HG03139 (cell line): ENCODE data around the gene ENOX1.

Experiments used
- ATAC-seq: cut with Tn5 transposase; IDR thresholded peaks from one replicate; pipeline ENCODE4 v1.9.1; 2021; ENCODE audit not compliant: unreplicated experiment

ENOX1 gene

DNA sequence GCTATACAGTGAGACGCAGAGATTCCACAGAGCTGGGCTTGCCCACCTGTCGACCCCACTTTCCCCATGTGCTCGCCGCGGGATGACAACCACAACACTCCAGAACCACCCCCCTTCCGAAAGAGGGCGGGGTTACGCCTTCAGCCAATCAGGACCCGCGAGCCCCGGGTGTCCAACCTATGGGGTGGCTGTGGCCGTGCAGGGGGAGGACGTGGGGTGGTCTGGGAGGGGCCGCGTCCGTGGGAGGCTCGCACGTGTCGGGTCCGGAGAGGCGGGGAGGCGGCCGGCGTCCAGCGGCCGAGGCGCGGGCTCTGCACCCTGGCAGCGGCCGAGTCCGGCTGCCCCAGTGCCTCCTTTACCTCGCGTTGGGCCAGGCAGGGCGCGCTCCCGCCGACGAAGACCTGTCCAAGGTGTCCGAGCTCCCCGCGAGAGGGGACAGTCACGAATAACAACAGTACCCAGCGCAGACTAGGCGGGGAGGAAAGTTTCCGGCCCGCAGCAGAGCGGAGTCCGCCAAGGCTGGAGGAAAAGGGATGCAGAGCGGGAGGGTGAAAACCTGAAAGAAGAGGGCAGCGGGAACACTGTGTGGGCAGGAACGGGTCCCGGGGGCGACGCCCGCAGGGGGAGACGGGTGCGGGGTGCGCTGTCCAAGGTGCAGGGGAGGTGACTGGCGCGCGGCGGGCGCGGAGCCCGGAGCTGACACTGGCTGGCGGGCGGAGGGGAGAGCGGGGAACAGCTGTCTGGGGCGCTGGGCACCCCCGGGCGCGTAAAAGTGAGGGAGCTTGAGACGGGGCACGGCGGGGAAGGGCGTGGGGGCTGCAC, 911 bp downstream of the ENOX1 start:
- ATAC-seq, result no peak

DNA sequence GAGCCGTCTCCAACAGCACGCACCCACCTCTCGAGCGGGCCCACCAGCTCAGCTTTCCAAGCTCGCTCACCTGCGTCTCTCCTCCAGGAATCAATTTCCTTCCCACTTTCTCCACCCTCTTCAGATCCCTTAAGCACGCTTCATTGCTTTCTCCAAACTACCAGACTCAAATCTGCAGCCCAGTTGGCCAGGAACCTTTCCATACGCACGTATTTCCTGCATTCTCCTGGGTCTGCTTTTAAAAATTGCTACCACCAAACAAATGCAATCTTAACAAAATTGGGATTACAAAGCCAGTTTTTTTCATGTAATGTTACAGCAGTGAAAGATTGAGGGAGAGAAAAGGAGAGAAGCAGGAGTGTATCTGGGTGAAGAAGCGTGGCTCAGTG, 1.5 kb downstream of the ENOX1 start:
- ATAC-seq, result no peak

DNA sequence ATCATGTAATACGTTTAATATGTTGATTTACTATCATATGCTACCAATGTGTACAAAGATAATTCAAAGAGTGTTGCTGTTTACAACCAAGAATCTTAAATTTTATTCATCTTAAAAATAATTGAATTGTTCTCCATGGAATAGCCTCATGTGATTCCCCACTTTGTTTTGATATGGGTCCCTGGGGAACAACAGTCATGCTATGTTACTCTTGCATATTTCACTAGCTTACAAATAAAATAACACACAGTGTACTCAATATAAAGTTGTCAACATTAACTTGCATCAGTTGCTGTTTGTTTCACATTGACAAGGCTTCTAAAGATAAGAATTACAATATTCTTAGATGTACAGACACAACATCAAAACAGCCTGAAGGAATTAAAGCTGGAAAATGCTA, 2.3 kb downstream of the ENOX1 start:
- ATAC-seq, result no peak

DNA sequence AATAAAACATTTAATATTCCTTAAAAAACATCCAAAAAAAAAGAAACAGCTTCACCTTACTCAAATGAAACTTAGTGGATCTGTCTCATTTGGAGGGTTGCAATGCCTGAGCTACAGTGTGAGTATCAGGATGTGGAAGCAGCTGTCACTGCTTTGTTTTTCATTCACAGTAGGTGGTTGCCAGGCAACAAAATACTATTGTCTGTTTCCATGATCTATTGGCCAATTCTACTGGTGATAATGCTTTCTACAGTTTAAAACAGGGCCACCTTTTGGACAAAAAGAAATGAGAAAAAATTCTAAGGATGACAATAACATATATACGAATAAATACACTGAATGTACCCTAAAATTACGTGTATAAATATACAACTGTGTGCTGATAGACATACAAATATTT, 3.0 kb downstream of the ENOX1 start:
- no peak for ATAC-seq

DNA sequence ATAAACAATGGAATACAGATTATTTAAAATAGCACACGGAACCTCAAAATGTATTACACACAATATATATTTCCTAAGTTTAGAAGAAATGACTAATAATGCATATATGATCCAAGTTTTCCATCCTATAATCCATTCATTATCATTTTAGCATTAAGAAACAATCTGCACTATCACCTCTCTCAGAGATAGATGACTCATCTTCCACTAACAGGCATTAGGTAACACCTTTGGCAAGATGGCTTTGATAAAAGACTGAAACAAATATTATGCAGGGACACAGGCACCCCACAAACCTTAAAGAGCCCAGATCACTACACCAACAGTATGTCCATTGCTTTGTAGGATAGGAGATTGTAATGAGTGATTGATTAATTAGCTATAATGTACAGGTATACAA, 4.1 kb downstream of the ENOX1 start:
- no peak for ATAC-seq

DNA sequence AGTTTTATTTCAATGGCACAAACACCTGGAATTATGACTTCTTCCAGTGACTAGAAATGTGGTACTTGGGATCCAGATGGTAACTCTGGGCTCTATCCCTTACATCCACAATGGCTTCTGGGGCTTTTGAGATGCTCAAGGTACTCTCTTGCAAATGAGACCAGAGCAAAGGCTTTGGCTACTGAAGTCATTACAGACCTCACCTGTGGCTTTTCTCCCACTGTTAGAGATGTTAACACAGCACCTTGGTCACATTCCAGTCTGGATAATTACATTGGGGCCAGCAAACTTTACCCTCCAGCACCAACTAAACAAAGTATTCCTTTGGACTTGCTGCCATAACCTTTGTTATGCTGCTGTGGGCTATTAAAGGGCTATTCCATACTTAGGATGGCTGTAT, 6.1 kb downstream of the ENOX1 start:
- no peak for ATAC-seq

DNA sequence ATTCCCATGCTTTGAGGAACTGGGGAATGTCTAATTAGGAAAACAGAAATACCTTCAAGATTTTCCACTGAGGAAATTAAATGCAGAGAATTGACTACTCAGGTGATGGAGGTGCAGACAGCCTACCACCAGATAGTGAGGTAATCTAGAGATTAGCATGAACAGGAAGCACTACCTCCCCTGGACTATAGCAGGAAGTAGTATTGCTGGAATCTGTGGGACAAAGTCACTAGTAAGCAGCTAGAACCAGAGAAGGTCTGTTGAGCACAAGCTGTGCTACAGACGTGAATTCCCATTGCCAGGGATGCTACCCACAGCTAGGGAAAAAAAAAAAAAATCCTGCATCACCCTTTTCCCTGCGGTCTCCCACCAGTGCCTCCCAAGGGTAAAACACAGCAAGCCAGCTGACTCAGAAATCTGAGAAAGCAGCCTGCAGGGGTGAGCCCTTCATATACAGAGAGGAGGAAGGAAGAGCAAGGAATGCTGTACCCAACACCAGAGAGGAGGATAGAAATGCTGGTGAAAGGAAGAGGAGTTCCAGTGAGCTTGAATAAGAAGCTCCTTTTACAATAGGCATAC, 10.2 kb downstream of the ENOX1 start:
- ATAC-seq, result no peak

DNA sequence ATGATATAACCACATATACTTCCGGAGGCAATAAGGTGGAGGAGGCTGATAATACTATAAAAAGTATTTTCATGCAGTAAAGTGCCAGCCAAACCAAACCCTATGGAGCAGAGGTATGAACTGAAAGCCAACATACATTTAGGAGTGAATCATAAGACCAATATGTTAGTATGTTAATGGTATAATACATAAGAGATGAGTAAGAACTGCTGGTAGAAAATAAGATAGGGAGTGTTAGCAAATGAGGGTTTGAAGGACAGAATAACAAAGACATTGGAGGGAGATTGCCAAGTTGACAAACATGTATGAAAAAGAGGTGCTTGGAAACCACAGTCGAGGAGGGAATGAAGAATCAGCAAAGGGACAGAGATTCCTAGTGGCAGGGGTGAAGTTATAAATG, 10.8 kb downstream of the ENOX1 start:
- no peak for ATAC-seq

DNA sequence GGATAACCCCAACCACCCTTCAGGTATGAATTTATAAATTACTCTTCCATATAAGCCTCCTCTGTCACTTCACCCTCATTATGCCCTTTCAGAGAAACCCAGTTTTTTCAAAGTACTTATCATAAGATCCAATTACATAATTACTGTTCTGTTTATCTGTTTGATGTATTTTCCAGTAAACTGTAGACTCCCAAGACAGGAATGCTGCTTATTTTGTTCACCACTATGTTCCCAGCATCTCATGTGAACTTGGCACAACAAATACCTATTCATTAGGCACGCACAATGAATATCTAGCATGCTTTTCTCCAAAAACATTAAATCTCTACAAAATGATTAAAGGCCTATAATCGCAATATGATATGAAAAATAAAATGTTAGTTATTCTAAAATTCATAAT, 13.2 kb downstream of the ENOX1 start:
- no peak for ATAC-seq

DNA sequence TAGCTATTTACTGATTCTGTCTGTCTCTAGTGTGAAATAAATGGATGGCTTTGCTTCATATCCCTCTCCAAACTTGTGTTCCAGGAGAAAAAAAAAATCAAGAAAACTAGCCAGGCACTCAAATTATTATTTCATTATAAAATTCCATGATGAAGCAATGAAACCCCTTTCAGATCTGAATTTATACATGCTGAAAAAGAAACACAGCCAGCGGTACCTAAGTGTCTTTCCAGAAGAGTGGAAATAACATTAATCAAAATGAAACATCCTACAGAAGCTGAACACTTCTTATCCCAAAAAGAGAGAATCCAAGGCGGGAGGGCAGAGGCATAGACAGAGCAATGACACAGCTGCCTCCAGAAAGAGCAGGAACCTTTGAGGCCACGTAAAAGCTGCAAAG, 15.9 kb downstream of the ENOX1 start:
- no peak for ATAC-seq

DNA sequence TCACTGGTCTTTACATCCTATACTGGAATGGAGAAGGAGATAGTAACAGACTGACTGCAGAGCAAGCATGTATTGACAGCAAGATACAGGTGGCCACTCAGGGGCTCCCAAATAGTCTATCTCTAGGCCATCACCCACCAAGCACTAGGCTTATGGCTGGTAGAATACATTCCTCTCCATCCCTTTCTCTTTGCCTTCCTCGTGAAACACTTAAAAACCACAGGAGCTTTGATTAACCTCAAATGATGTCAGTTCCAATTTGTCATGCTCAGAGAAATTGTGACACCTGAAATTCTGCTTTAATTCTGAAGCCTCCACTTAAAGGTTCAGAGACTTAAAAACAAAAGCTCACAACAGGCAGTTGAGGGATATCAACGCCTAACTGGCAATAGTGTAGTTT, 17.2 kb downstream of the ENOX1 start:
- ATAC-seq, result no peak

DNA sequence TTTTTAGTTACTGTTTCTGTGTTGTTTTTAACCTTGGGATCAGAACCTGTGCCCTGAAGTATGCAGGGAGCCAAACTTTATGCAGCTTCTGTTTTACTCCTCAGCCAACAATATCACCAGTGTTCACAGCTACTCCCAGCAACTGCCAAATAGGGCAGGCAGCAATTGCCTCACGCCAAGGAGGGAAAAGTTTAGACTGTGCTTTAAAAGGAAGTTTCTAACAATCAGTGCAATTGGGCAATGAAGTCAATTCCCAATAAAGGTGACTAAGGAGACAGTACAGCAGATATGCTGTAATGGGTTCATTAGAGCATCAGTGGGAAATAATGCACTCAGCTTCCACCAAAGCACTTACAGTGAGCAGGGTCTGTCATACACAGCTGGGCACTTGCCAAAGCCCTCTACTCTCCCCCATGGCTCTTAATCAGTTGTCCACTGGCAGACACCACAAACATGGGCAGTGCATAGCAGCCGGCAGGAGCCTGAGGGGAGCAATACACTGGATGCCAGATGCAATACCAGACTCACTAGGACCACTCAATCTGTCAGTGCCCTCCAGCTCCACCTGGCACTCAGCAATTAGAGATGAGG, 19.3 kb downstream of the ENOX1 start:
- ATAC-seq, result no peak

DNA sequence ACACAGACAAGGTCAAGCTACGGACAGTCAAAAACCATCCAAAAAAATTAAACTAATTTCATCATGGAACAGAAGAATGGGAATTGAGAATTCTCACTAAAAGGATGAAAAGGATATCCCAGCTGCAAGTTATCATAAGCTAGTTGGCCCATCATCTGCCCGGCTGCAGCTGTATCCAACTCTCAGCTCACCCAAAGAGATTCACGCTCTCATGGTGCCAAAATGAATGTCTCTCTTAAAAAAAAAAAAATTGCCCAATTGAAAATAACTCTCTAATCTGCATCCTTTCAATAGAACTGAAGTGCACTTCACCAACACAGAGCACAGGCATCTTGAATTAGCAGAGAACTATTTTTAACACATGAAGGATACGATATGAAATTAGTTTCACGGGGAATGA, 20.0 kb downstream of the ENOX1 start:
- no peak for ATAC-seq

DNA sequence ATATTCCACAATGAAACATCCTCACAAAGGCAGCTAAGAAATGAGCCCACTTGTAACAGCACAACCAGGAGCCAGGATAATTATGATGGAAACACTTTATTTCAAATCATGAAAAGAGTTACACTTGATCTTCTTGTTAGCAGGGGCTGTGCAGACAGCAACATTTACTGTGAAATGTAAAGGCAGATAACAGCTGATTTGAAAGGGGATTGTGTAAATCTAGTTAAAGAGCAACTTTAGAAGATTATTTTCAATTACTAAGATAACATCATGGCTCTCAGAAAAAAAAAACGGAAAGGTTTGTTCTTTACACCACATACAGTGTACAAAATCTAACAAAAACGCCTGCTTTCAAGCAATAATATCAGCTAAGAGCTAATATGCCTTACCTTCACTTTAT, 22.4 kb downstream of the ENOX1 start:
- ATAC-seq, result no peak

DNA sequence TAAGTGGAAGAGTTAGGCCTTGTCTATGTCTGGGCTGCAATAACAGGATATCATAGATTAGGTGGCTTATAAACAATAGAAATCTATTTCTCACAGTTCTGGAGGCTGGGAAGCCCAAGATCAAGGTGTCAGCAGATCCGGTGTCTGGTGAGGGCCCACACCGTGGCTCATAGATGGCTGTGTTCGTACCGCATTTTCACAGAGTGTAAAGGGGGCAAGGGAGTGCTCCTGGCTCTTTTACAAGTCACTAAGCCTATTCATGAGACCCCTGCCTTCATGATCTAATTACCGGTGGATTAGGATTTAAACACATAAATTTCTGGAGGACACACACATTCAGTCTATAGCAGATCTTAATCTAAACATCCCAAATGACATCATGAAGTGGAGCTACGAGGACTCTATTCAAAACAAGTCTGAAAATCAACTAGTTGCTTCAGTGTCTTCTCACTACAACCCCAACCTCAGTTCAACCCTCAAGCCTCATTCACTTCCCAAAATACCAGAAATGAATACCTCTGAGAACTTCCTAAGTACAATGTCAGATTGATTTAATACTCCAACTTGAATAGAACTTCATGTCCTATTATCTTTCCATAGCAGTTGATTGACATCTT, 23.5 kb downstream of the ENOX1 start:
- ATAC-seq, result no peak

DNA sequence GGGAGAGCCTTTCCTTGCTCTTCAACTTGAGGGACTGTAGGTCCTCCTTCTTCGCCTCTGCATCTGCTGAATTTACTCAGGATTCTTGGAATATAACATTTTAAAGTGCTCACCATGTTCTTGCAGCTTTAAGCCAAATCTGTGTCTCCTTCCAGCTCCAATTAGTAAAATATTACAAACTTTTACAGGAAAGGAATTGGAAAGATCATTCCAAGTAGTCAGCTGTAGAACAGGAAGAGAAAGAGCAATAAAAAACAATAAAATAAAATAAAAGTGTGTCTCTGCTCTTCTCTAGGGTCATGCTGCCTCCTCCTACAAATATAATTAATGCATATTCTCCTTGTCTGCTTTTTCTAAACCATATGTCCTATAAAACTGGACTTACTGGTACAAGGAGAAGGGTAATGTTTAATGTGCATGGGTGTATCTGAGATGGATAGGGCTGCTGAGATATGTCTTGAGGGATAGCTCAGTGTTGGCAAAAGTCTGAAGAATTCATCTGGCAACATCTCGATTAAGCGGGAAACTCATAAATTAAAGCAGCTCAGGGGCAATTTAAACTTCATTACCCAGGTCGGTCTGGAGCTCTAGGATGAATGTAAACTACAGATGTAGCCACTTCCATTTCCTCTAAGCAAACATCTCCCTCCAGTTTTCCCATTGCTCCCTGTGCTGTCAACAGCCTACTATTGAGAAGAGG, 25.0 kb downstream of the ENOX1 start:
- no peak for ATAC-seq

DNA sequence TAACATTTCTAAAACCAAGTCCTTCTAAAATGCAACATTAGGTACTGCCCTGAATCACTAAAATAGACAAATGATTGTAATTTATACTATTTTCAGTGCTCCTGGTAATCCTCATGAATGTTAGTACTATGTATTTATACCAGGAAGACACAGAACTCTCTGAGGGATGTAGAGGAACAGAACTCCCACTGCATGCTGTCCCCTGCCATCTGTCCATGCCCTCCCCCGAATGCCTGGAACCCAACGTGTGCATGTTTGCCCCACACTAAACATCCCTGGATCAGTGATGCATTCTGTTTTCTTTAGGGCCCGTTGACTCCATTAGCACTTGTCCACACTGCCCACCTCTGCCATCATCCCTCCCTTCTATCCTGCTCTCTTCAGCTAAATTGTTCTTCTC, 26.5 kb downstream of the ENOX1 start:
- no peak for ATAC-seq

DNA sequence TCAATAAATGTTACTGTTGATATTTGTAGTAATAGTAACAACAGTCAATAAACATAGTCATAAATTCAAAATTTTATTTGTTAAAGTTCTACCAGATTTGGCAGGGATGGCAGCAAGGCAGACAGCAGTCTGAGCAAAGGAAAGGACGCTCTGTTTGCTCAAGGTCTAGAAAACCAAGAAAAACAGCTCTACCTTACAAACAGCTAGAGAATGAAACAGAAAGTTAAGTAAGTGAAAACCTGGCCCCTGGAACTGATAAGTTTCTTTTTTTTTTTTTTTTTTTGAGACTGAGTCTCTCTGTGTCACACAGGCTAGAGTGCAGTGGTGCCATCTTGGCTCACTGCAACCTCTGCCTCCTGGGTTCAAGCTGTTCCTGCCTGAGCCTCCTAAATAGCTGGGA, 27.9 kb downstream of the ENOX1 start:
- ATAC-seq, result no peak

DNA sequence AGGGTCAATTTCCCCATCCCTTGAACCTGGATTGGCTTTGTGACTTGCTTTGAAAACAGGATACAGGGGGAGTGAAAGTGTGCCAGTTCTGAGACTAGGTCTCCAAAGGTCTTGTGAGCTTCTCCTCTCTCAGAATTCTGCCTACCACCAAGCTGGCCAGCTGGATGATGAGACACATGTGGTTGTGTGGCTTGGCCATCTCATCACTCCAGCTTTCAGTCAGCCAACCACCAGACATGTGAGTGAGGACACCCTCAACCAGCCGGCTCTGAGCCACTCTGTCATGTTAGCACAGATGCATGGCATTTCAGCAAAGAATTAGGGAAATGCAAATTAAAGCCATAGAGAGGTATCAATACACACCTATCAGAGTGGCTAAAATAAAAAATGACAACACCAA, 29.5 kb downstream of the ENOX1 start:
- no peak for ATAC-seq

DNA sequence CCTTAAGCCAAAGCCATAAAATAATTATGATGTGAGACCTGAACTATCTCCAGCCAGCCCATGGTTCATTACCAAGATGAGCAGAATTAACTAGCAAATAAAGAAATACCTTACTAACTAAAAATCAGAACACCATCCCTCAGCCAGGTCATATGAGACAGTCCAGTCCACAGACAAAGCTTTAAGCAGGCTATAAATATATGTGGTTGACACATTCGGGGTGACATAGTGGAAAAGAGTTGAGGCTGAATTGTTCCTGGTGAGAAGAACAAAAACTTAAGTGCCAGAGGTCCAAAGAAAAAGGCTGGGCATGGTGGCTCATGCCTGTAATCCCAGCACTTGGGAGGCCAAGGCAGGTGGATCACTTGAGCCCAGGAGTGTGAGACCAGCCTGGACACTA, 30.9 kb downstream of the ENOX1 start:
- ATAC-seq, result no peak

DNA sequence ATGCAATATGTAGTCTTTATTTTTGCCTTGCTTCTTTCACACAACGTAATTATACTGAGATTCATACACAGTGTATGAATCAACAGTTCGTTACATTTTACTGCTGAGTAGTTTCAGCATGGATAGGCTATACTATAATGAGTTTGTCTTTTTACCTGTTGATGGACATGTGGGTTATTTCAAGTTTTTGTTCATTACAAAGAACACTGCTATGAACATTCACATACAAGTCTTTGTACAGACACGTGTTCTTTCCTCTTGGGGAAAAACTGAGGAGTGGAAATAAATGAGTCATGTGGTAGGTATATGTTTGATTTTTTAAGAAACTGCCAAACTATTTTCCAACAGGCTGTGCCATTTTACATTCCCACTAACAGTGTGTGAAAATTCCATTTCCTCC, 35.1 kb downstream of the ENOX1 start:
- ATAC-seq, result no peak

DNA sequence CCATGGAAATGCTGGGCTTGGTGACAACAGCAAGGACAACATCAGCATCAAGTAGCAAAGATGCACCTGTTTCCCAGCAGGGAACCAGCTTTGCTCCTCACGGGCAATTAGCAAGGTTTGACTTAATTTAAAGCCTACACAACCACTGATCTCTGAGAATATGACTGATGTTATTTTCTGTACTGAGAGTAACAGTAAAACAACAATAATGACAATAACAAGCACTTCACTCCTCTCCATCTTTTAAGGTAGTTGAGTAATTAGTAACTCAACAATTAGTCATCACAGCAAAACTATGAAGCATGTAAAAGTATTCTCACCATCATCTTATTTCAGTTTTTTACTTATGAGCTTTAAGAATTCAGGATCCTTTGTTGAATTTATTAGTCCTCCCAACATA, 37.3 kb downstream of the ENOX1 start:
- ATAC-seq, result no peak
